GM12878 (cell line): ENCODE data around the gene IFI6. TPM values are rescaled to one million over a fixed set of nuclear protein-coding genes. Genes with fewer than 3 reads are reported as not detected.
A peak's percentile ranks its signal among the peaks of the same experiment; 100 is the strongest.

Source experiments
- ATAC-seq: fragments of 200-7000 bp; cut with Tn5 transposase; 3 replicates; pipeline ENCODE4 v1.9.1; 2020; ENCODE audit warnings: mild to moderate bottlenecking, moderate library complexity
- BruUV-seq: library from RNA; stranded (reverse); fragments of 400-500 nt; replicated peaks from 2 replicates; lab custom pipeline; 2021; lab: Mats Ljungman, UMichigan
- CTCF ChIA-PET: fragments of 300-600 bp; sonication (Branson Sonifier 250); formaldehyde crosslinking; extraction: SDS; loops from one replicate; lab custom pipeline; 2021; ENCODE audit warnings: inconsistent platforms; lab: Yijun Ruan, JAX
- POLR2A ChIA-PET: fragments of 350-600 bp; formaldehyde crosslinking; extraction: SDS; loops from one replicate; lab custom pipeline; 2021; ENCODE audit warnings: inconsistent platforms; lab: Charles Lee
- RAD21 ChIA-PET: fragments of 300-600 bp; sonication (Branson Sonifier 250); formaldehyde crosslinking; loops from one replicate; lab custom pipeline; 2023; ENCODE audit warnings: antibody characterized with exemption; ENCODE audit not compliant: unreplicated experiment; lab: Charles Lee
- SMC1A ChIA-PET: fragments of 300-600 bp; sonication (Branson Sonifier 250); formaldehyde crosslinking; loops from one replicate; lab custom pipeline; 2023; ENCODE audit not compliant: unreplicated experiment, uncharacterized antibody; lab: Charles Lee
- DNase-seq: peaks from one replicate; pipeline ENCODE4 v3.0.0-alpha.2; 2011; ENCODE audit warnings: low read depth, low spot score
- FAIRE-seq: peaks from 3 replicates; lab custom pipeline; 2011; peaks lifted over from hg19 to GRCh38; lab: Jason Lieb, UNC
- H2AFZ ChIP-seq: 2 replicates; pipeline ENCODE4 v1.6.0; 2011; ENCODE audit warnings: low read depth, low read length, control low read depth; ENCODE audit not compliant: control insufficient read depth
- H3K27ac ChIP-seq: 2 replicates; pipeline ENCODE4 v1.5.1; 2011; ENCODE audit warnings: control low read depth; ENCODE audit not compliant: control insufficient read depth, insufficient read depth
- H3K27me3 ChIP-seq, 2 experiments: replicated peaks in 1 of 2; 2 replicates each; pipeline versions ENCODE4 v1.6.0 to v1.6.1; 2011; ENCODE audit warnings: low read length in 1 of 2; ENCODE audit not compliant: control insufficient read depth in 2 of 2, insufficient read depth in 2 of 2
- H3K36me3 ChIP-seq, 2 experiments: 2 replicates each; pipeline ENCODE4 v1.5.1; 2011; ENCODE audit warnings: low read length in 1 of 2; ENCODE audit not compliant: control insufficient read depth in 2 of 2, insufficient read depth in 2 of 2
- H3K4me1 ChIP-seq: 2 replicates; pipeline ENCODE4 v1.6.1; 2011; ENCODE audit warnings: mild to moderate bottlenecking, low read length, moderate library complexity, mixed read lengths; ENCODE audit not compliant: control insufficient read depth, insufficient read depth
- H3K4me2 ChIP-seq: 2 replicates; pipeline ENCODE4 v1.6.0; 2011; ENCODE audit warnings: control low read depth; ENCODE audit not compliant: control insufficient read depth, insufficient read depth
- H3K4me3 ChIP-seq: fragments of 200-600 bp; sonication (generic); 2 replicates; pipeline ENCODE4 v1.5.1; 2016
- H3K79me2 ChIP-seq: 2 replicates; pipeline ENCODE4 v1.6.0; 2011; ENCODE audit warnings: low read length; ENCODE audit not compliant: control insufficient read depth, insufficient read depth
- H3K9ac ChIP-seq: 2 replicates; pipeline ENCODE4 v1.8.0; 2011; ENCODE audit warnings: low read length, control low read depth, mixed read lengths; ENCODE audit not compliant: control insufficient read depth, insufficient read depth
- H3K9me3 ChIP-seq: replicated peaks from 3 replicates; pipeline ENCODE4 v1.5.1; 2011; ENCODE audit warnings: mild to moderate bottlenecking, low read length; ENCODE audit not compliant: control insufficient read depth, insufficient read depth
- H4K20me1 ChIP-seq: 2 replicates; pipeline ENCODE4 v1.6.0; 2011; ENCODE audit not compliant: control insufficient read depth, insufficient read depth
- CBFB ChIP-seq: IDR thresholded peaks from 2 replicates; pipeline ENCODE4 v1.6.1; 2016; ENCODE audit warnings: antibody characterized with exemption, low read depth
- CBX3 ChIP-seq: fragments of 200-600 bp; sonication (generic); IDR thresholded peaks from 2 replicates; pipeline ENCODE4 v1.6.1; 2016; ENCODE audit warnings: low read depth, borderline replicate concordance
- CHD2 ChIP-seq: IDR thresholded peaks from 2 replicates; pipeline ENCODE4 v1.6.1; 2011; ENCODE audit warnings: low read depth, low read length, improper control_type of control experiment, borderline replicate concordance
- HCFC1 ChIP-seq: fragments of 150-350 bp; IDR thresholded peaks from 2 replicates; pipeline ENCODE4 v1.6.1; 2014; ENCODE audit warnings: low read length
- IKZF2 ChIP-seq, 2 experiments: fragments of 450-650 bp; IDR thresholded peaks; 2 replicates each; pipeline ENCODE4 v1.6.1; 2017; ENCODE audit warnings: mild to moderate bottlenecking in 2 of 2, moderate library complexity in 2 of 2
- MTA2 ChIP-seq: fragments of 450-650 bp; IDR thresholded peaks from 2 replicates; pipeline ENCODE4 v1.6.1; 2016; ENCODE audit warnings: low read depth, mild to moderate bottlenecking, moderate library complexity
- NFYA ChIP-seq: IDR thresholded peaks from 2 replicates; pipeline ENCODE4 v1.6.1; 2011; ENCODE audit warnings: low read depth, mild to moderate bottlenecking, low read length, improper control_type of control experiment, borderline replicate concordance
- NFYB ChIP-seq: IDR thresholded peaks from 2 replicates; pipeline ENCODE4 v1.6.1; 2011; ENCODE audit warnings: low read depth, mild to moderate bottlenecking, low read length, improper control_type of control experiment, moderate library complexity; ENCODE audit not compliant: insufficient read depth
- PAX5 ChIP-seq: IDR thresholded peaks from 2 replicates; pipeline ENCODE4 v1.6.1; 2011; ENCODE audit warnings: low read depth, low read length, borderline replicate concordance
- PML ChIP-seq: IDR thresholded peaks from 2 replicates; pipeline ENCODE4 v1.6.1; 2012; ENCODE audit warnings: low read length, inconsistent platforms
- RAD51 ChIP-seq: fragments of 450-650 bp; IDR thresholded peaks from 2 replicates; pipeline ENCODE4 v1.6.1; 2016; ENCODE audit warnings: moderate library complexity, mild to moderate bottlenecking, inconsistent platforms
- RUNX3 ChIP-seq: IDR thresholded peaks from 2 replicates; pipeline ENCODE4 v1.6.1; 2012; ENCODE audit warnings: low read length, inconsistent platforms
- SPI1 ChIP-seq: IDR thresholded peaks from 2 replicates; pipeline ENCODE4 v1.6.1; 2011; ENCODE audit warnings: low read depth, mild to moderate bottlenecking, low read length, moderate library complexity, borderline replicate concordance; ENCODE audit not compliant: insufficient read depth
- SREBF2 ChIP-seq: IDR thresholded peaks from 2 replicates; pipeline ENCODE4 v1.6.1; 2012; ENCODE audit warnings: mild to moderate bottlenecking, low read length
- TCF12 ChIP-seq: IDR thresholded peaks from 2 replicates; pipeline ENCODE4 v1.6.1; 2011; ENCODE audit warnings: low read depth, mild to moderate bottlenecking, low read length
- ZZZ3 ChIP-seq: IDR thresholded peaks from 2 replicates; pipeline ENCODE4 v1.6.1; 2011; ENCODE audit warnings: low read depth; ENCODE audit not compliant: control insufficient read depth, insufficient read length
- WGBS: methylation state at CpG from one replicate; pipeline ENCODE4 v1.1.6; 2016; ENCODE audit warnings: low lambda C conversion rate; ENCODE audit not compliant: insufficient replicate concordance, insufficient coverage; ENCODE audit errors: missing lambda C conversion rate; 5-methylcytosine and 5-hydroxymethylcytosine counted together
- in situ Hi-C: fragments of 300-500 bp; cut with MboI; formaldehyde crosslinking; loops from 9 replicates; pipeline ENCODE4 v1.14.3; 2018; ENCODE audit warnings: mixed read lengths
- intact Hi-C: fragments of 100-400 bp; cut with micrococcal nuclease; formaldehyde crosslinking; loops from one replicate; pipeline ENCODE4 v1.14.2; 2022; ENCODE audit not compliant: unreplicated experiment
- polyA plus RNA-seq, 11 experiments: library from polyadenylated mRNA; depleted of rRNA in 4 of 11; unstranded in 6 of 11; stranded (reverse) in 5 of 11; fragments of >200 nt; fragmentation: Nextera tagmentation in 4 of 11; fragmentation: Illumina TruSeq in 1 of 11; extraction: Ambion mirVana in 4 of 11; extraction: Trizol in 1 of 11; gene quantifications; 1 replicate in 1 of 11; 2 replicates in 10 of 11; pipeline versions ENCODE4 v1.2.1 to v1.2.3, GENCODE V29; 2011 to 2016; ENCODE audit warnings: inconsistent platforms in 2 of 11, missing spikeins in 2 of 11, low read depth in 1 of 11
- total RNA-seq, 4 experiments: library from RNA; depleted of rRNA in 3 of 4; stranded (reverse); fragments of >200 nt in 3 of 4; fragmentation: Illumina TruSeq in 1 of 4; extraction: Trizol in 1 of 4; gene quantifications; 2 replicates each; pipeline versions ENCODE4 v1.2.1 to v1.2.3, GENCODE V29; 2013 to 2021
- TF ChIP-seq, protein P1 (sequence below): IDR thresholded peaks from 2 replicates; pipeline ENCODE4 v1.6.1; 2012; ENCODE audit warnings: mild to moderate bottlenecking, low read depth, low read length
- TF ChIP-seq, protein P2 (sequence below): IDR thresholded peaks from 2 replicates; pipeline ENCODE4 v1.6.1; 2011; ENCODE audit warnings: low read depth, mild to moderate bottlenecking, low read length, moderate library complexity, borderline replicate concordance; ENCODE audit errors: extremely low read depth
- TF ChIP-seq, protein P3 (sequence below): fragments of 450-650 bp; IDR thresholded peaks from 2 replicates; pipeline ENCODE4 v1.6.1; 2014; ENCODE audit warnings: mild to moderate bottlenecking

The IFI6 gene
- total and polyA plus RNA-seq, 10 of the 15 experiments (the other 5 are each of a cell fraction or from before 2014, with no cell fraction given) = 5.6 to 123 (median 69.0) TPM

DNA sequence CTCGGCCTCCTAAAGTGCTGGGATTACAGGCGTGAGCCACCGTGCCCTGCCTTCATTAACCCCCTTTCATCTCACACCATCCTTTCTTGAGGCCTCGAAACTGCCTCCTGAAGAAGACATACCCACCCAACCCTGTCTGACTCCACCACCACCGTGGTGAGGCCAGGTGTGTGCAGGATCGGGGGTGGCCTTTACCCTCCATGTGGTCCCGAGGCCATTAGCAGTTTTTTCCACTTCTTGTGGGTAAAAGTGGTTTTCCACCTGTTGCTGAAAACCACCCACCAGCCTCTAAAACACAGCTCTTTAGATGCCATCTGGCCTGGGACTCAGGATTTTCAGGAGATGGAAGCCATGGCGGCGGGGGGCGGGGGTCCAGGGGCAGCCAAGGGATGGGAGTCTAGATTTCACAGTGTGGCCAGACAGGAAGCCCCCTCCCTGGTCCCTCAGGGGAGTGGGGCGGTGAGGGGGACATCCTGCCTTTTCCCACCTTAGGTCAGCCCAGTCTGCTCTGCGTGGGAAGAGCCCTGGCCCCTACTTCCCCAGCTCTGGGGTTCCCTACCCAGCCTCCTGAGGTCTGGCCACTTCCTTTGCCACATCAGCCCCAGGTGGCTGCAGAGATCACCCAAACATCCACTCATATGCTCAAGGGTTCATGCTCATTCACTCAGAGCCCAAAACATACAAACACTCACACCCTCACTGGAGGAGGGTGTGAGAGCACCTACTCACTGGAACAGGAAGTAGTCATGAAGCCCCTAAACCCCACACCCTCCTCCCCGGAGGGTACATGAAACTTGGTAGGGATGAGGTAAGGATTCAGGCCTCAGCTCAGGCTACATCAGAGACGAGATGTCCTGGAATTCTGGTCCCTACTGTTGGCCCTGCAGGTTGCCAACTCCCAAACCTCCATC lies 39.4 kb downstream of the IFI6 start:
- peak overlapping the region; percentile 95 for H3K27ac ChIP-seq
- intact Hi-C loops (loop anchor here (1.0 kb wide), 1 partner anchor 31 kb away; no protein-coding TSS in a partner anchor), in situ Hi-C loops (no loop called here)
- FAIRE-seq (peak; percentile 68), ATAC-seq (peak; percentile 54), DNase-seq (peak; percentile 94)
- ChIA-PET POLR2A (interaction anchor here (0.6 to 14.3 kb wide), 9 partner anchors 12 to 474 kb away, joined by 3 to 141 read pairs (median 8); no protein-coding TSS in a partner anchor), SMC1A (interaction anchor here (1.0 to 10.4 kb wide), 10 partner anchors 14 to 217 kb away, joined by 3 to 87 read pairs (median 6); no protein-coding TSS in a partner anchor), CTCF (interaction anchor here (0.9 to 17.2 kb wide), 6 partner anchors 8 to 29 kb away, joined by 3 to 208 read pairs (median 23); partner anchors contain the start of gene AHDC1), RAD21 (interaction anchor here (1.0 to 17.1 kb wide), 13 partner anchors 10 to 216 kb away, joined by 3 to 211 read pairs (median 4); partner anchors contain the start of genes FAM76A and STX12)
- H3K9ac ChIP-seq = peak overlapping the region; percentile 86
- no peaks in the 10 kb centered on the region for H3K27me3 ChIP-seq
- BruUV-seq = no TSS peak
- WGBS = 0% methylated on average over 14 of the region's 14 CpGs
- H4K20me1 ChIP-seq = no peaks in the 10 kb centered on the region
- H2AFZ ChIP-seq = peak overlapping the region; percentile 4; the same call in 1 of the 2 replicates
- H3K79me2 ChIP-seq = peaks cover 3% of the 10 kb centered on the region
- no peaks in the 10 kb centered on the region; the same call in 2 of the 3 replicates for H3K9me3 ChIP-seq
- H3K36me3 ChIP-seq = no peaks in the 10 kb centered on the region
- H3K4me3 ChIP-seq = peak overlapping the region; percentile 66
- peaks cover 86% of the 10 kb centered on the region for H3K4me1 ChIP-seq
- H3K4me2 ChIP-seq = peak overlapping the region; percentile 87
- TF ChIP-seq SREBF2 (no peak), PAX5 (peak; percentile 84), TCF12 (peak; percentile 89), NFYA (no peak), CHD2 (peak; percentile 42), CBX3 (no peak), SPI1 (peak; percentile 65), RUNX3 (no peak), NFYB (no peak), PML (no peak), RAD51 (no peak; the same call in 1 of the 2 replicates), CBFB (peak; percentile 78), MTA2 (peak; percentile 84; the same call in 1 of the 2 replicates), HCFC1 (no peak), IKZF2 (IDR thresholded peaks at IDR 0.05) (peak; percentile 95), ZZZ3 (no peak)
- TF ChIP-seq, protein P1, sequence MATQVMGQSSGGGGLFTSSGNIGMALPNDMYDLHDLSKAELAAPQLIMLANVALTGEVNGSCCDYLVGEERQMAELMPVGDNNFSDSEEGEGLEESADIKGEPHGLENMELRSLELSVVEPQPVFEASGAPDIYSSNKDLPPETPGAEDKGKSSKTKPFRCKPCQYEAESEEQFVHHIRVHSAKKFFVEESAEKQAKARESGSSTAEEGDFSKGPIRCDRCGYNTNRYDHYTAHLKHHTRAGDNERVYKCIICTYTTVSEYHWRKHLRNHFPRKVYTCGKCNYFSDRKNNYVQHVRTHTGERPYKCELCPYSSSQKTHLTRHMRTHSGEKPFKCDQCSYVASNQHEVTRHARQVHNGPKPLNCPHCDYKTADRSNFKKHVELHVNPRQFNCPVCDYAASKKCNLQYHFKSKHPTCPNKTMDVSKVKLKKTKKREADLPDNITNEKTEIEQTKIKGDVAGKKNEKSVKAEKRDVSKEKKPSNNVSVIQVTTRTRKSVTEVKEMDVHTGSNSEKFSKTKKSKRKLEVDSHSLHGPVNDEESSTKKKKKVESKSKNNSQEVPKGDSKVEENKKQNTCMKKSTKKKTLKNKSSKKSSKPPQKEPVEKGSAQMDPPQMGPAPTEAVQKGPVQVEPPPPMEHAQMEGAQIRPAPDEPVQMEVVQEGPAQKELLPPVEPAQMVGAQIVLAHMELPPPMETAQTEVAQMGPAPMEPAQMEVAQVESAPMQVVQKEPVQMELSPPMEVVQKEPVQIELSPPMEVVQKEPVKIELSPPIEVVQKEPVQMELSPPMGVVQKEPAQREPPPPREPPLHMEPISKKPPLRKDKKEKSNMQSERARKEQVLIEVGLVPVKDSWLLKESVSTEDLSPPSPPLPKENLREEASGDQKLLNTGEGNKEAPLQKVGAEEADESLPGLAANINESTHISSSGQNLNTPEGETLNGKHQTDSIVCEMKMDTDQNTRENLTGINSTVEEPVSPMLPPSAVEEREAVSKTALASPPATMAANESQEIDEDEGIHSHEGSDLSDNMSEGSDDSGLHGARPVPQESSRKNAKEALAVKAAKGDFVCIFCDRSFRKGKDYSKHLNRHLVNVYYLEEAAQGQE = no peak
- TF ChIP-seq, protein P2, sequence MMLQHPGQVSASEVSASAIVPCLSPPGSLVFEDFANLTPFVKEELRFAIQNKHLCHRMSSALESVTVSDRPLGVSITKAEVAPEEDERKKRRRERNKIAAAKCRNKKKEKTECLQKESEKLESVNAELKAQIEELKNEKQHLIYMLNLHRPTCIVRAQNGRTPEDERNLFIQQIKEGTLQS = no peak
- TF ChIP-seq, protein P3, sequence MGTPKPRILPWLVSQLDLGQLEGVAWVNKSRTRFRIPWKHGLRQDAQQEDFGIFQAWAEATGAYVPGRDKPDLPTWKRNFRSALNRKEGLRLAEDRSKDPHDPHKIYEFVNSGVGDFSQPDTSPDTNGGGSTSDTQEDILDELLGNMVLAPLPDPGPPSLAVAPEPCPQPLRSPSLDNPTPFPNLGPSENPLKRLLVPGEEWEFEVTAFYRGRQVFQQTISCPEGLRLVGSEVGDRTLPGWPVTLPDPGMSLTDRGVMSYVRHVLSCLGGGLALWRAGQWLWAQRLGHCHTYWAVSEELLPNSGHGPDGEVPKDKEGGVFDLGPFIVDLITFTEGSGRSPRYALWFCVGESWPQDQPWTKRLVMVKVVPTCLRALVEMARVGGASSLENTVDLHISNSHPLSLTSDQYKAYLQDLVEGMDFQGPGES = no peak
